OCI-LY7 (cell line): ENCODE data around the gene RBP7. TPM values are rescaled to one million over a fixed set of nuclear protein-coding genes. Genes with fewer than 3 reads are reported as not detected.

Experiments
- BruUV-seq: library from RNA; stranded (reverse); fragments of 400-500 nt; replicated peaks from 2 replicates; lab custom pipeline; 2021; lab: Mats Ljungman, UMichigan
- CTCF ChIA-PET: fragments of 300-600 bp; sonication (Branson Sonifier 250); formaldehyde crosslinking; loops from one replicate; lab custom pipeline; 2022; ENCODE audit warnings: antibody characterized with exemption; ENCODE audit not compliant: unreplicated experiment; lab: Charles Lee
- POLR2A ChIA-PET: fragments of 300-600 bp; sonication (Branson Sonifier 250); formaldehyde crosslinking; loops from one replicate; lab custom pipeline; 2022; ENCODE audit warnings: antibody characterized with exemption; lab: Charles Lee
- DNase-seq: peaks from one replicate; pipeline ENCODE4 v3.0.0-alpha.2; 2015; ENCODE audit warnings: low spot score
- H2AFZ ChIP-seq: fragments of 200-600 bp; sonication (generic), shearing (Covaris generic); 2 replicates; pipeline ENCODE4 v1.6.1; 2014; ENCODE audit warnings: mild to moderate bottlenecking, antibody characterized with exemption, low read length, moderate library complexity
- H3K27ac ChIP-seq: fragments of 200-600 bp; sonication (generic); 2 replicates; pipeline ENCODE4 v1.5.1; 2014; ENCODE audit warnings: mixed run types, low read depth, mild to moderate bottlenecking, moderate library complexity, low read length, inconsistent platforms; ENCODE audit not compliant: poor library complexity, severe bottlenecking
- H3K36me3 ChIP-seq: fragments of 200-600 bp; sonication (generic); 2 replicates; pipeline ENCODE4 v1.6.1; 2014; ENCODE audit warnings: mild to moderate bottlenecking, antibody characterized with exemption, low read length, moderate library complexity, mixed read lengths; ENCODE audit not compliant: insufficient read depth
- H3K4me1 ChIP-seq: fragments of 200-600 bp; sonication (generic); 2 replicates; pipeline ENCODE4 v1.5.1; 2014; ENCODE audit warnings: mild to moderate bottlenecking, low read length; ENCODE audit not compliant: insufficient read depth, poor library complexity, severe bottlenecking
- H3K4me2 ChIP-seq: fragments of 200-600 bp; sonication (generic); 2 replicates; pipeline ENCODE4 v1.6.1; 2014; ENCODE audit warnings: mild to moderate bottlenecking, low read length
- H3K4me3 ChIP-seq: fragments of 200-600 bp; sonication (generic); 2 replicates; pipeline ENCODE4 v1.5.1; 2014; ENCODE audit warnings: mild to moderate bottlenecking, low read depth, low read length; ENCODE audit not compliant: poor library complexity, severe bottlenecking
- H3K79me2 ChIP-seq: fragments of 200-600 bp; sonication (generic); 2 replicates; pipeline ENCODE4 v1.6.1; 2016; ENCODE audit warnings: low read depth, mild to moderate bottlenecking, low read length, moderate library complexity, mixed read lengths; ENCODE audit not compliant: insufficient read depth
- H3K9me2 ChIP-seq: fragments of 200-600 bp; sonication (generic); 2 replicates; pipeline ENCODE4 v1.6.1; 2016; ENCODE audit warnings: mild to moderate bottlenecking, low read length, mixed read lengths; ENCODE audit not compliant: insufficient read depth
- H3K9me3 ChIP-seq: fragments of 200-600 bp; sonication (generic); 2 replicates; pipeline ENCODE4 v1.6.1; 2014; ENCODE audit warnings: mild to moderate bottlenecking, mixed run types, low read length, mixed read lengths
- H4K20me1 ChIP-seq: fragments of 200-600 bp; sonication (generic); 2 replicates; pipeline ENCODE4 v1.6.1; 2014; ENCODE audit warnings: mild to moderate bottlenecking, antibody characterized with exemption, low read length, moderate library complexity, mixed read lengths; ENCODE audit not compliant: insufficient read depth
- CTCF ChIP-seq: fragments of 200-600 bp; sonication (generic); conservative IDR thresholded peaks from 2 replicates; pipeline ENCODE4 v1.5.1; 2014; ENCODE audit warnings: mild to moderate bottlenecking, antibody characterized with exemption, low read length, moderate library complexity, mixed read lengths
- EZH2phosphoT487 ChIP-seq: fragments of 200-600 bp; sonication (generic); IDR thresholded peaks from 2 replicates; pipeline ENCODE4 v1.6.1; 2018; ENCODE audit warnings: low read depth, borderline replicate concordance, mild to moderate bottlenecking, mixed run types, antibody characterized with exemption, low read length, moderate library complexity, mixed read lengths
- intact Hi-C: fragments of 100-400 bp; cut with micrococcal nuclease; formaldehyde crosslinking; loops from one replicate; pipeline ENCODE4 v1.10.0; 2022; ENCODE audit not compliant: unreplicated experiment
- total RNA-seq, 2 experiments: library from RNA; depleted of rRNA in 1 of 2; stranded (reverse); fragments of >200 nt in 1 of 2; shearing (Covaris generic) in 1 of 2; gene quantifications; 2 replicates each; pipeline ENCODE4 v1.2.3, GENCODE V29; 2014 to 2022

Gene RBP7
- total RNA-seq, 2 experiments from 2014 or later, result not detected

- no peak for DNase-seq
- H3K4me3 ChIP-seq, result no peak overlapping the region
- ChIA-PET POLR2A (no interaction called here), CTCF (no interaction called here)
- peaks cover 30% of the 10 kb centered on the region for H3K79me2 ChIP-seq
- no peaks in the 10 kb centered on the region; the same call in 1 of the 2 replicates for H4K20me1 ChIP-seq
- H3K9me2 ChIP-seq, result no peaks in the 10 kb centered on the region
- H3K27ac ChIP-seq, result no peak overlapping the region
- no peak for TF ChIP-seq CTCF
- TF ChIP-seq EZH2phosphoT487, result no peak
- H2AFZ ChIP-seq, result no peak overlapping the region
- intact Hi-C loops, result no loop called here
- H3K4me1 ChIP-seq, result no peaks in the 10 kb centered on the region
- H3K4me2 ChIP-seq, result no peak overlapping the region
- no TSS peak for BruUV-seq
- H3K36me3 ChIP-seq, result peaks cover 24% of the 10 kb centered on the region; the same call in 1 of the 2 replicates
- H3K9me3 ChIP-seq, result no peaks in the 10 kb centered on the region
These were observed 51.6 kb downstream of the RBP7 start for GRCh38 chr1:10048601-10049000.

- no peak for TF ChIP-seq EZH2phosphoT487
- Histone ChIP-seq H3K4me1 (no peaks in the 10 kb centered on the region), H3K36me3 (peaks cover 26% of the 10 kb centered on the region; the same call in 1 of the 2 replicates), H3K9me3 (no peaks in the 10 kb centered on the region), H4K20me1 (no peaks in the 10 kb centered on the region; the same call in 1 of the 2 replicates), H3K4me2 (no peak overlapping the region), H3K27ac (no peak overlapping the region), H3K79me2 (peaks cover 25% of the 10 kb centered on the region), H3K9me2 (no peaks in the 10 kb centered on the region), H2AFZ (no peak overlapping the region), H3K4me3 (no peak overlapping the region)
- intact Hi-C loops, result no loop called here
- DNase-seq, result no peak
- POLR2A ChIA-PET, result interaction anchor here (0.6 kb wide), 1 partner anchor 1905 kb away, joined by 3 read pairs; no protein-coding TSS in a partner anchor
- no TSS peak for BruUV-seq
- CTCF ChIA-PET, result no interaction called here
These were observed 53.6 kb downstream of the RBP7 start for GRCh38 chr1:10050611-10051010.

GRCh38 chr1:10051656-10052055 lies 54.6 kb downstream of the RBP7 start:
- TF ChIP-seq CTCF, result no peak
- TF ChIP-seq EZH2phosphoT487, result no peak
- DNase-seq, result no peak
- Histone ChIP-seq H4K20me1 (no peaks in the 10 kb centered on the region; the same call in 1 of the 2 replicates), H3K79me2 (peaks cover 17% of the 10 kb centered on the region), H3K9me2 (no peaks in the 10 kb centered on the region), H3K4me2 (no peak overlapping the region), H3K27ac (no peak overlapping the region), H3K4me3 (no peak overlapping the region), H3K9me3 (no peaks in the 10 kb centered on the region), H3K4me1 (no peaks in the 10 kb centered on the region), H3K36me3 (peaks cover 26% of the 10 kb centered on the region; the same call in 1 of the 2 replicates), H2AFZ (no peak overlapping the region)
- no TSS peak for BruUV-seq
- ChIA-PET POLR2A (no interaction called here), CTCF (no interaction called here)
- intact Hi-C loops, result no loop called here
